NCI-H345 (cell line): ENCODE data around the gene ATRAID.

Experiments
- DNase-seq: peaks from one replicate; lab custom pipeline; 2025; lab: John Stamatoyannopoulos, UW

The ATRAID gene

GRCh38 chr2:27250652-27251379 is 39.0 kb downstream of the ATRAID start:
- no peak for DNase-seq

GRCh38 chr2:27251766-27252165 is 39.9 kb downstream of the ATRAID start:
- DNase-seq: no peak

GRCh38 chr2:27255187-27255586 is 43.3 kb downstream of the ATRAID start:
- no peak for DNase-seq

- no peak for DNase-seq
Observed at GRCh38 chr2:27255660-27256059, 43.8 kb downstream of the ATRAID start.

- no peak for DNase-seq
Observed at GRCh38 chr2:27256855-27257454, 45.1 kb downstream of the ATRAID start.

- DNase-seq: no peak
Observed at GRCh38 chr2:27258051-27258450, 46.2 kb downstream of the ATRAID start.

- no peak for DNase-seq
Observed at GRCh38 chr2:27261241-27261925, 49.5 kb downstream of the ATRAID start.

- no peak for DNase-seq
Observed at GRCh38 chr2:27261926-27262298, 50.1 kb downstream of the ATRAID start.

GRCh38 chr2:27262379-27263286 is 50.8 kb downstream of the ATRAID start, which contains the start of gene SLC30A3:
TSS of gene SLC30A3 (minus strand) at chr2:27263047. CDS start at chr2:27262906, 141 bp downstream.
- DNase-seq: peak; percentile 50

GRCh38 chr2:27263287-27264252 is 51.7 kb downstream of the ATRAID start:
- peak; percentile 33 for DNase-seq

GRCh38 chr2:27264253-27264752 is 52.5 kb downstream of the ATRAID start:
- DNase-seq: peak; percentile 40

GRCh38 chr2:27264753-27265535 is 53.1 kb downstream of the ATRAID start:
- peak; percentile 86 for DNase-seq

- no peak for DNase-seq
Observed at GRCh38 chr2:27265536-27265870, 53.7 kb downstream of the ATRAID start.
